NOMO-1 treated with DMSO at 0.1 percent for 48 hours (cell line): ENCODE results near the gene KLHDC3.
A peak's percentile ranks its signal among the peaks of the same experiment; 100 is the strongest.
"Not testable (repeated sequence)": the region's sequence is repeated elsewhere in the genome, so short reads cannot be mapped to it uniquely, and the experiment has no call there.

ENCODE experiments used
- DNase-seq: peaks from one replicate; lab custom pipeline; 2025; ENCODE audit not compliant: unreplicated experiment; lab: John Stamatoyannopoulos, UW

KLHDC3 gene

GRCh38 chr6:42988486-42989020, 25.5 kb upstream of the KLHDC3 start:
- DNase-seq = no peak

GRCh38 chr6:42989923-42990322, 24.1 kb upstream of the KLHDC3 start:
- no peak for DNase-seq

- DNase-seq = no peak
Measured at GRCh38 chr6:42993445-42993844, 20.6 kb upstream of the KLHDC3 start.

GRCh38 chr6:42996513-42996912, 17.5 kb upstream of the KLHDC3 start:
- no peak for DNase-seq

- not testable (repeated sequence) for DNase-seq
Measured at GRCh38 chr6:42998205-42998604, 15.8 kb upstream of the KLHDC3 start.

- no peak for DNase-seq
Measured at GRCh38 chr6:43001843-43002242, 12.2 kb upstream of the KLHDC3 start.

- no peak for DNase-seq
Measured at GRCh38 chr6:43005844-43006243, 8.2 kb upstream of the KLHDC3 start.

GRCh38 chr6:43006251-43006650, 7.8 kb upstream of the KLHDC3 start:
- no peak for DNase-seq

GRCh38 chr6:43007126-43007525, 6.9 kb upstream of the KLHDC3 start:
- DNase-seq = no peak

- no peak for DNase-seq
Measured at GRCh38 chr6:43009124-43009523, 4.9 kb upstream of the KLHDC3 start.

- DNase-seq = no peak
Measured at GRCh38 chr6:43011207-43011606, 2.8 kb upstream of the KLHDC3 start.

GRCh38 chr6:43012364-43012763, 1.7 kb upstream of the KLHDC3 start:
- DNase-seq = no peak

- peak; percentile 43 for DNase-seq
Measured at GRCh38 chr6:43013097-43013842, 779 bp upstream of the KLHDC3 start.

- DNase-seq = no peak
Measured at GRCh38 chr6:43014434-43014909, 423 bp downstream of the KLHDC3 start.

GRCh38 chr6:43016176-43016942, 2.3 kb downstream of the KLHDC3 start:
- DNase-seq = no peak

- DNase-seq = no peak
Measured at GRCh38 chr6:43016943-43017334, 2.9 kb downstream of the KLHDC3 start.

- DNase-seq = no peak
Measured at GRCh38 chr6:43019152-43019551, 5.1 kb downstream of the KLHDC3 start.

- DNase-seq = no peak
Measured at GRCh38 chr6:43020052-43020705, 6.1 kb downstream of the KLHDC3 start.

GRCh38 chr6:43020847-43021246, 6.8 kb downstream of the KLHDC3 start:
- no peak for DNase-seq

- DNase-seq = peak; percentile 69
Measured at GRCh38 chr6:43021270-43022047, 7.4 kb downstream of the KLHDC3 start, which contains the start of gene RRP36. RRP36 (plus strand) TSS chr6:43021623; CDS start chr6:43021655, 32 bp downstream.

GRCh38 chr6:43024436-43024835, 10.4 kb downstream of the KLHDC3 start:
- no peak for DNase-seq
